Smooth muscle cell of the brain vasculature (primary cell): ENCODE results near the gene ANKRD28.
A peak's percentile ranks its signal among the peaks of the same experiment; 100 is the strongest.

Experiments
- DNase-seq: peaks from one replicate; pipeline ENCODE4 v3.0.0-alpha.2; 2012; ENCODE audit warnings: low read depth, low spot score

Gene ANKRD28

DNA sequence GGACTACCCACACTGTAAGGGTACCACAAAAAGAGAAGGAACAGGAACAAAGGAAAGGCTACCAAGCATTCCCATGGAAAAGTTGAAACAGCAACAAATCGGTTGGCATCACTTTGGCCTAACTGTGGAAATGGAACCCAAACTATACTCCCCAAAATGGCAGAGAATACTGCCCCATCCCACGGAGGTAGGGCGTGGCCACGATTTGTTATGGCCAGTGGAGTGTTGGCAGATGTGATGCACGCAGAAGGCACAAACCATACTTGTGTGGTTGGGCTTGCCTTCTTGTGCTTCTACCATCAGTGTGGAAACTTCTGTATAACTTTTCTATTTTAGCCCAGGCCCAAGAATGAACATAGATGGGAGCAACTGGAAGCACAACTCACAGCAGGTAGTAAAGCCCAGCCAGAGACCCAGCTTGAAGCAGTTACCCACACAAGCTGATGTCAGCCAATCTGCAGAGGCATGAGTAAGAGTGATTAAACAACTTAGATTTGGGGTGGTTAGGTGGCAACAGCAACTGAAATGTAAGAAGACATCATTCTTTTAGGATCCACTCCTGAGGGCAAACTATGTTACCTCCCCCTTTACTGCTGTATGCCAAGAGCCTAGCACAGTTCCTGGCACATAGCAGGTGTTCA lies 132.1 kb downstream of the ANKRD28 start:
- no peak for DNase-seq

DNA sequence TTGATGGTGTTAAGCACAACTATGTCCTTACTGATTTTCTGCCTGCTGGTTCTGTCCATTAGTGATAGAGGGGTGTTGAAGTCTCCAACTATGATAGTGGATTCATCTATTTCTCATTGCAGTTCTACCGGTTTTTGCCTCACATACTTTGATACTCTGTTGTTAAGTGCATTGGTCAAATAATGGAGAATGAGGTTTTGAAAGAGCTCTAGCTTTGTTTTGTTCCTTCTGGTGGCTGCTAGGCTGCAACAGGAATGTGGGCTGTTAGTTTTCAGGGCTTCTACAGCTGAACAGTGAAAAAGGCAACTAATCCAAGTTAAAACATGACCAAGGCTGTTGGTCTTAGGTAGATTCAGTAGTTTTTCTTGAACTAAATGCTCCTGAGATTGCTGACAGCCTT lies 133.6 kb downstream of the ANKRD28 start:
- DNase-seq: no peak

DNA sequence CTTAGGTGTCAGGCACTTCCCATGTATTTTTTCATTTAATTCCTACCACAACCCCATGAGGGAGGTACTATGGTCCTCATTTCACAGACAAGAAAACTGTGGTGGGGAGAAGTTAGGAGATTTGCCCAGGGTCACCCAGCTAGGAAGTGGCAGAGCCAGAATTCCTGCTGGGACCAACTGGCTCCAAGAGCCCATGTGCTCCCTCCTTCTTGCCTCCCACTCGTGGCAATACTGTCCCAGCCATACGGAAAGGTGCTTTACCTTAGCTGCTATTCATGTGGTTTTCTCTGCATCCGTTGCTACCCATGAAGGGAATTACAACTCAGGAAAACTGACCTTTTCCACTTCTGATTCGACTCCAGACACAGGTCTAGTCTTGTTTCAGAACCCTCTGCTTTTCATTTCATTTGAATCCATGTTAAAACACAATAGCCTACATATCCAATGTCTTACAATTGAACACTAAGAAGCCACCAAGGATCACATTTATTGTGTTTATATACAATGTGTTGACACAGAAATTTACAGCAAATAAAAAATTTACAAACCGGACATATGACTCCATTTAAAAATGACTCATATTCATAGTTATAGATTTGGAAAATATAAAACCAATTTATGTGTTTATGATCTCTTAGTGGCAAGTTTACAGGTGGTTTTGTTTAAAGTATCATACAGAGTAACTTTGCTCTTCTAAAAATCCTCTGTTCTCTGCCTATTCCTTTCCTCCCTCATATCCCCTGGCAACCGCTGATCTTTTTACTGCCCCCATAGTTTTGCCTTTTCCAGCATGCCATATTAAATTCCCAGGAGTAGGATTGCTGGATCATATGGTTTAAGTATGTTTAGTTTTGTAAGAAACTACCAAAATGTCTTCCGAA lies 137.5 kb downstream of the ANKRD28 start:
- DNase-seq: no peak

DNA sequence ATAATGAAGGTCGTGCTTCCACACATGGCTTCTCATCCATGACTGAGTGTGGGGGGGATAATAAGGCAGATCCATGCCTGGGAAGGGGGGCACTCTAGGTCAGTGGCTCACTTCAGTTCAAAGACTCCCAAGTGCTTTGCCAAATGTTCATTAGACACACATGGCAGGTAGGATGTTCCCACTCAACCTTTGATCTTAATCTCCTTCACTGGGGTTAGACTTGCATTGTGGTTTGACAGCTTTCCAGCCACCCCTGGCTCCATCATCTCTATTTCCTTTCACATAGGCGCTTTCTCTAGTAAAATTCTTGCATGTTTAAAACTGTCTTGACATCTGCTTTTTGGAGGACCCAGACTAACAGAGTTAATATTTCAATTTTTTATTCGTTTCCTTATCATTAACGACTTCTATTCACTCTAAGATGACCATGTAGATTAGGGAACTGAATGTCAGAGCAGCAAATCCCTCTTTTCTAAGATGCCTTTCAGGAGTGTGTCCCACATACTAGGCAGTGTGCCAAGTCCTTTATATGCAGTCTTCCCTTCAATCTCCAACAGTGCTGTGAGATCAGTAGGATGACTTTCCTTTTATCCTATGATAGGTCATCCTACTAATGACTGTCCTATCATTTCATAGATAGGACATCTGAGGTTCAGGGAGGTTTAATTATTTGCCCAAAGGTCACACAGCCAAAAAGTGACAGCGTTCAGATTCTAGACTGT lies 138.4 kb downstream of the ANKRD28 start:
- no peak for DNase-seq

DNA sequence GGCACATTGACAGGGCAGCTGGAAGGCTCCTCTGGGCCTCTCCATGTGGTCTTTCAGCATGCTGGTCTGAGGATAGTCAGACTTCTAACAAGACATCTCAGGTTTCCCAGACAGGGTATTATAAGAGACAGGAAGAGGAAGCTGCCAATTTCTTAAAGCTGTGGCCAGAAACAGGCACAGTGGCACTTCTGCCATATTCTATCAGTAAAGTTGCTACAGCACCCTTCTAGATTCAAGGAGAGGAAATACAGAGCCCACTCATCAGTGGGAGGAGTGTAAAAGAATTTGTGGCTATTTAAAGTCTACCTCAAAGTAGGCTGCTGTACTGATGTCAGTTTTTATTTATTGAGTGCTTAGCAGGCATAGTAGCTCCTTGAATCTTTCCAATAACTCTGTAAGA lies 140.8 kb downstream of the ANKRD28 start:
- DNase-seq: no peak

DNA sequence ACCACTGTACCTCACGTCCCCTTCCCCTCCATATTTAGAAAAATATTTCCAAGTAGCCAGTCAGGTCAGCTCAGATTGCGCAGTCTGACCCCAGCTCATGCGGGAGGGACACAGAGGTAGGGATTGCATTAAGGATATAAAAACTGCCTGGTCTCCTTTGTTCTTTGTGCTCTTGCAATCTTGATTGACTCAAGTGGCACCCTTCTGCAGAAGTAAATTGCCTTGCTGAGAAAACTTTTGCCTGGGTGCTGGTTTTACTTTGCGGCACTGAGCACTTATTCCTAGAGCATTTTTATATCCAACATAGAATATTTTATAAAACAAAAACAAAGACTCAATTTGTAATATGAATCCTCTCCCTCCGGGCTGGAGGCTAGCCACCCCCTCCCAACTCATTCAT lies 141.4 kb downstream of the ANKRD28 start:
- no peak for DNase-seq

DNA sequence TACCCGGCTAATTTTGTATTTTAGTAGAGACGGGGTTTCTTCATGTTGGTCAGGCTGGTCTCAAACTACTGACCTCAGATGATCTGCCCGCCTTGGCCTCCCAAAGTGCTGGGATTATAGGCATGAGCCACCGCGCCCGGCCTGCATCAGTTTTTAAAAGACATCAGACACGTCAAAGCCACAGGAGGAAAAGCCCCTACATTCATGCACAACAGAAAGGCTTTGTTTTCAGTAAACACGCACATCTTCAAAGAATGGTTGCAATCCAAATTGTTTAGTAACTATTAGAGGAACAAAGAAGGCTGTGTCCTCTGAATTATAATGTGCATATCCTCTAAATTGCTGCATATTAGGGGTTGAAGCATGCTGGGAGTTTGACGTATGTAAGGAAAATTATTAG lies 142.9 kb downstream of the ANKRD28 start:
- no peak for DNase-seq

DNA sequence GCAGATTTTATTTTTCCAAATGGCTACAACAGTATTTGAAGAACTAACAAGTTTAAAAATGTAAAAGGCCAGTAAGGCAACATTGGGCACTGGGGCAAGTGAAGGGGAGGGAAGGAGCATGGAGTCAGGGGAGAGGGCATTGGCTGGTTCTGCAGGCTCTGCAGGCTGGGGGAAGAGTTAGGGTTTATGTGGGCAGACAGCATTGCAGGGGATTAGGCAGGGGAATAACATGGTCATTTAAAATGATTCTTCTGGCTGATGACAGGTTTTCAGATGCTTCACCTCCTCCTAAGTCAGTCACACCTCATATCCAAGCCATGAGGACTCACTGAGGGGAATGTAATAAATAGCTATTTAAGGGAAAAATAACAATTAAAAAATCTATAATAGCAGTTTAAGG lies 143.7 kb downstream of the ANKRD28 start:
- DNase-seq: no peak

DNA sequence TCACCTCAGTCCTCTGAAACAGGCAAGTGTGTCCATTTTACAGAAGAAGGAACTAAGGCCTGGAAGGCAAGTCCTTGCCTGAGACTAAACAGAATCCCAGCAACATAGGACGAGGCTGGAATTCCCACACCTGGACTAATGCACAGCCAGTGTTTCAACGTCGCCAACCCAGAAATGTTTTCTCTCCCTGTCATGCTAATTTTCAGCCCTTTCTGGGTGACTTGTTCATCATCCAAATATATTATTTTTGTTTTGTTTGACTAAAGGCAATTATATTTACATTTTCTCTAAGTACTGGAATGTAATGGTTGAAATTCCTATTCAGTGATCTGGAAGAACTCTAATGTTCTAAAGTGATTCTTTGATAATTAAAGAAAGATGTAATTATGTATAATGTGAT lies 144.5 kb downstream of the ANKRD28 start:
- no peak for DNase-seq

DNA sequence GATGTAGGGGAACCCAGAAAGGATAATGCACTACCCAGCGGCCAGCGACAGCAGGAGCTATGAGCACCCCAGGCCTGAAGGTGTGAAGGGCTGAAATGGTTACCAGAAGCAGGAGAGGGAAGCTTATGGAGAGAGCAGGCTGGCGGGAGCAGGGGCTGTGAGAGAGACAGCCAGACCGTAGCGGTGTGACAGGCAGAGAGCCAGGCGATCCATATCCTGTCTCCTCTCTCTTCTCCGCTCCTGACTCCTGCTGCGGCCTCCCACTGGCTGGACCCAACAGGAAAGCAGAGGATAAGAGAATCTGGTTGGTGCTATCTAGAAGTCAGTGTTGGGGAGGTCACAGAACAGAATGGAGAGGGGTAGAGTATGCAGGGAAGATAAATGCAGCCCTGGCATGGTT lies 146.4 kb downstream of the ANKRD28 start:
- DNase-seq: no peak

DNA sequence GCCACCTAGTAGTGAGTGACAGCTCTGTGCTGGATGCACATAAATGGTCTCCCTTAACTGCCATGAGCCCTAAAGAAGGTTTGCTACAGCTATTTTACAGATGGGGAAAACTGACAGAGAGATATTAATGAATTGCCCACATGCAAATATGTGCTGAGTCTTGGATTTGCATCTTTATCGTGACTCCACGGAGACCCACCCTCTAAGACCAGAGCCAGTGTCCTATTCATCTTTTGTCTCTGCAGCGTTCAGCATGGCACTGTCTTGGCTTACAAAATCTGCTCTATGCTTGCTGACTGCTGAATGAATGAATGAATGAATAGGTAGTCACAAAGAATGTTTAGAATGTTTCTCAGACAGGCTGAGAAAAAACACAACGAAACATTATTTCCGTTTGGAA lies 147.9 kb downstream of the ANKRD28 start:
- no peak for DNase-seq

DNA sequence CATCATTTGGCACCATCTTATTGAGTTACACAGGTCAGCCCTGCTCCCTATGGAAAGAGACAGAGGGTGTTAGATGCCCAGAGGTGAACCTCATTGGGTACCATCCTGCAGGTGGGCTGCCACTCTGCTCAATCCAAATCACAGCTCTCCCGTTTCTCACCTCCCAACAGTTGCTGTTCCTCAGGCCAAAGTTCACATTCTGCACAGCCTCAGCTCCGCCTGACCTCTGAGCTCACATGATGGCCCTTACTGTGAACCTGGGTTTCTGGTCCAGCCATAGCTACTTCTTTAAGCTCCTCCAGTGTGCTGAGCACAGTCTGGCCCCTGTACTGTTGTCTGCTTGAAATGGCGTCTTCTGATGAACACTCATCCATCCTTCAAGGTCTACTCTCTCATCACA lies 148.4 kb downstream of the ANKRD28 start:
- DNase-seq: no peak

DNA sequence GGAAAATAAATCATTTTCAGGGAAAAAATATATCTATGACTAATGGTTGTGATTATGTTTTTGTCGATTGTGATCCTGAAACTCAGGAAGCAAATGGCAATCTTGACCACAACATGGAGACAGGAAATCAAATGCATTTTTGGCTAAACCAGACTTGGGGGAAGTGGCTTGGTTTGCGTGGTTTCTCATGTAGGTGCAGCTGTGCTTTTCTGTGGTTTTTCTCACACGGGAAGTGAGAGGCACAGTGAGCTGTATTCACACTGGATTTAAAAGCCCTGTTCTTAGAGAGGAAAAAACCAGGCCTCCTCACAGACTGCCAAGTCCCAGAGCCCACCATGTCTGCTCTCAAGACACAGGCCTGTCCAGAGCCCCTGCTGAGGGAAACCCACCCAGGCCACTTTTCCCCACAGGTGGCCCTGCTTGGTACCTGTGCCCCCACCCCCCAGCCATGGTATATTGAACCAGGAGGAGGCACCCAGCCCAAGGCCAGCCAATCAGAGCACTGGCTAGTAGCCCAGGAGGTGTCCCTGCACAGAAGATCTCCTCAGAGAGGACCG lies 150.1 kb downstream of the ANKRD28 start:
- peak; percentile 77 for DNase-seq

DNA sequence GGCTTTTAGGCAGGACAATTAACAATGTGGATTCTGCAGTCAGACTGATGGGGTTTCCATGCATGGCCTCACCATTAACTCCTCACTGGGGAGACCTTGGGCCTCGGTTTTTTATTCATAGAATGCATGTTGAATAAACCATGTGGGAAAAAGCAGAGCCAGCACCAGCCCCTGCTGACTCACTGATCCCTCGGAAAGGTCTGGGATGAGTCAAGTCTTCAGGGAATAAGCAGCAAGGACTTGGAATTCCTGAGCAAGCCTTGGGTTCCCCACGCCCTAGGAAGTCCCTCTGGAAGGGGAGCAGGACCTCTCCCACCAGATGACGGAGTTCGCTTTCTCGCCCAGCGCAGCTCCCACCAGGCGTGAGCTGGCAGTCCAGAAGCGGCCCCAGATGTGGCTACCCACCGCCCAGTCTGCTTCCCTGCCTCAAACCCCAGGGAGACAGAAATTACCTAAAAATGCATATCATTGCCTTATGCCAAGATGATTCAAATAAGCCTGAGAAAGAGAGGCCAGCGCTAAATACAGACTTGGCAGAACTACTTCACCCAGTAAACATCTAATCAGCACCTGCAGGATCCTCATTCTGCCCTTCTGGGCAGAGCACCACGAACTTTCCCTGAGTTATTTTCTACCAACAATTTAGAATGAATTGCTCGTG lies 150.8 kb downstream of the ANKRD28 start:
- DNase-seq: peak; percentile 98

DNA sequence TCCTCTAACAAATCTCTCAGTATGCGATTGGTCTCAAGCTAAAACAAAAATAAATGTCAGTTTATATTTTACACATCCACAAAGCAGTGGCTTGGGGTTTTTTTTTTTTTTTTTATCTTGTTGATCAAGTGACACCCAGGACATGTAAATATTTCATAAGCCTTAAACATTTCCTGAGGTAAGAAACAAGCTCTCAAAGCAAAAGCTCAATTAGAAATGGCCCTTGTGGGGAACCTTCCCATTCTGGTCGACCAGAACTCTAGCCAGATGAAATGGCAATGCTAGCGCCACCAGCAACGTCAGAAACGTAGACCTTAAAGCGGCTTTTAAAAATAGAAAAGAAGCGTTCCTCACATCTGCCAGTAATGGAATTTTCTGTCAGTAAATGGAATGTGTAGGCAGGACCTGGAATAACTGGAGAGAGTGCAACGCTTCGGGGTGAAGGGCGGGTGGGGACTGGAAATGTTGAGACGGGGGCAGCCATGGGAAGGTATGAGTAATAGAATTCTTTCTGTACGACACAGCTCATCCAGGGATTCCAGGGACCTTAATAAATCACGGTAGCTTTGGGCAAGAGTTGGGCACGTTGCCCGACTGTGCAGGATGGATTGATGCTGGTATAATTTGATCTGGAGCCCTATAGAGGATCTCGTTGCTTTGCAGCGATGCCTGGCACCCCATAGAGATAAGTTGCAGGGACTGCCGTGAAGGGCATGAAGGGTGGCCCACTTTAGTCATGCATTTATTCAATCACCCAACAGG lies 151.9 kb downstream of the ANKRD28 start:
- no peak for DNase-seq

DNA sequence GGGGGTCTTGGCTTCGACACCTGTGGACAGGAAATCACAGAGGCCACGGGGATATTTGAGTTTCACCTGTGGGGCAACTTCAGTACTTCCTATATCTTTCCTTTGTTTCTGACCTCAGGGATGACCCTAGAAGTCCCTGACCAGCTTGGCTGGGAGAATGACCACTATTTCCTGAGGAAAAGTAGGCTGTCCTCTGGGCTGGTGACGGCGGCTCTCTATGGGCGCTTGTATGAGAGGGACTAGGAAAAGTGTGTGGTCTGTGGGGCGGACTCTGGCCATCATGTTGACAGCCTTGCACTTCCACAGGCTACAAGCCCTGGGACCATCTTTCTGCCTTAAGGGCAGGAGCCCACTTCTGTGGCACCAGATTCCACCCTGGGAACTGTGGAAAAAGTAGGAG lies 152.5 kb downstream of the ANKRD28 start:
- no peak for DNase-seq

DNA sequence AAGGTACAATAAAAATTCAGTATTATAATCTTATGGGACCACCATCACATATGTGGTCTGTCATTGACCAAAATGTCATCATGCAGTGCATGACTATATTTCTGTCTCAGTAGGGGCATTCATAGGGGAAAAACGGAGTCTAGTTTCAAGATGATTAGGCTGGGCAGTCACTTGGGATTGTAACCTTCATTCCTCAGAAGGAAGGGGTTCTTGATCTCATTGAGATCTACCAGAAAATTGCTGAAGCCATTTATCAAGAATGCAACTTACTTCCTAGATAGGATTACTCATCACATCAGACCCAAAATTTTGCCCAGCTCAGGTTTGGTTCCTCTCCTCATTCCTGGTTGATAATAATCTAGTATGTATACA lies 158.9 kb downstream of the ANKRD28 start:
- no peak for DNase-seq

DNA sequence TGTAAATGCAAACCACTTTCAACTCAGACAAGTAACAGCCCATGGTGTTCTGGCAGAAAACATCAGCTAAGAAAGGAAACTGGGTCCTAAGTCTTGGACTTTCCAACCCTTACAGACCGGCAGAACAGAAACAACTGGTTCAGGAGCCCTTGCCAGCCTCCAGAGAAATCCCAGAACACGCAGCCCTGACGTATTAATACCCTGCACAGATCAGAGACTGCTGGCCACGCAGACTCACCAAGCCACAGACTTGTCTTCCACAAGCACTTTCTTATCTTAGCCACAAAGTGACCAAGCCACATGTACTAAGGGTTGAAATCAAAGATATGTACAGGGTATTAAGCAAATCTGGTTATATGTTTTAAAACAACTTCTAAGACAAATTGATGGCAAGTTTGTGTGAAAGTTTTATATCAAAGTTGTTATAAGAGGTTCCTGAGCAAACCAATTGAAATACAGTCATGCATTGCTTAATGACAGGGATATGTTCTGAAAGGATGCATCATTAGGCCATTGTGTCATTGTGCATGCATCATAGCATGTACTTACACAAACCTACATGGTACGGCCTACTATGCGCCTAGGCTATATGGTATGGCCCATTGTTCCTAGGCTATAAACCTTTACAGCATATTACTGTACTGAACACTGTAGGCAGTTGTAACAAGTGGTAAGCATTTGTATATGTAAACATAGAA lies 159.4 kb downstream of the ANKRD28 start:
- no peak for DNase-seq

DNA sequence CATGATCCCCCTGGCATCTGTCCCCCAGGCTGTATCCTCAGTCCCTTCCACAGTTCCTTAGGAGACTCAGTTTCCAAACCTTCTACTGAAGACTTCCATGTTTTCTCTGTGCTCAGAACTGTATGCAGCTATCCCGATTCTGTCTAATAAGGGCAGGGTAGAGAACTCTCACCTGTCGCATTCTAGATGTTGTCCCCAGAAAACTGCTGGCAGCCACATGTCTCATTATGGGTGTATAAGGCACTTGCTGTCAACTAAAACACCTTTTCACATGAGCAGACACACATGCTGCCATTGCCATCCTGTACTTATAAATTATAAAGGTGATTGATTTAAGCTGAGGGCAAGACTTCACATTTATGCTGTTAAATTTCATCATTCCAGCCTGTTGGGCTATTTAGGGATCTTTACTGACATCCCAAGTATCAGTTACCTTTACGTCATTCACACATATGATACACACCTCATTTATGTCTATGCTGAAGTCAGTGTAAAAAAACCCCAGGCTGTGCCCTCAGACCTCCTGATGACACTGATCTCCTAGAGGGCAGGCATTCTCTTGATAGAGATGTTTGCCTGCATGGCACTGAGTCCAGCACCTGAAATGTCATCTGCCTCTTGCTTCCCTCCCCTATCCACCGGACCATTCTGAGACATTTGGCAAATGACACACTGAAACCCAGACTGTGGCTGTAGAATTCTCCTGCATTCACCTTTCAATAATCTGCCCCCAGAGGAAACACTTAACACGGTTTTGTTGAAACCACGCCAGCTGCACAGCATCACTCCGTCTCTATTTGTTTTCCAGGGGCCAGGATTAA lies 160.4 kb downstream of the ANKRD28 start:
- DNase-seq: no peak
